ENCODE measurements around the gene FXR1. TPM values are rescaled to one million over a fixed set of nuclear protein-coding genes. Genes with fewer than 3 reads are reported as not detected.
"Not testable (repeated sequence)": the region's sequence is repeated elsewhere in the genome, so short reads cannot be mapped to it uniquely, and the experiment has no call there.

Gene FXR1
- total and polyA plus RNA-seq, 2 of the 4 experiments (the other 2 are of a cell fraction): 110 to 182 TPM

GRCh38 chr3:180990505-180990904 lies 78.0 kb downstream of the FXR1 start (continued):
- no peak for TF ChIP-seq USF2 (IDR thresholded peaks at IDR 0.05; ENCODE audit: low read depth, low read length)
- no peak for TF ChIP-seq MXI1 (IDR thresholded peaks at IDR 0.05; ENCODE audit: borderline replicate concordance, low read depth, low read length)

- CTCF ChIA-PET: no interaction called here
Observed at GRCh38 chr3:180996415-180996932, 84.0 kb downstream of the FXR1 start.

GRCh38 chr3:181002331-181002730 lies 89.9 kb downstream of the FXR1 start:
- H3K4me3 ChIP-seq (ENCODE audit: insufficient read depth, low read depth, low read length); CTCF ChIA-PET; H2AK9ac ChIP-seq (replicated peaks; ENCODE audit: low read depth, low read length, poor library complexity); H2BK15ac ChIP-seq (ENCODE audit: low read depth, low read length); H4K5ac ChIP-seq (ENCODE audit: low read depth, low read length); DNase-seq; POLR2A ChIA-PET (ENCODE audit: unreplicated experiment); H3K27ac ChIP-seq (ENCODE audit: insufficient read depth, low read length); H2BK5ac ChIP-seq (ENCODE audit: low read depth, low read length, poor library complexity, severe bottlenecking); H4K20me1 ChIP-seq (ENCODE audit: insufficient read depth, low read length); in situ Hi-C loops (cut with MboI; ENCODE audit: low sequenced_read_pairs); ATAC-seq (ENCODE audit: low read depth); H3K9me1 ChIP-seq (ENCODE audit: insufficient read depth, low read length); H4K91ac ChIP-seq (ENCODE audit: insufficient read depth, low read depth, low read length); H3K27me3 ChIP-seq (ENCODE audit: control insufficient read depth, insufficient read depth, low read length); H3K4me2 ChIP-seq (ENCODE audit: low read depth, low read length); H3K9ac ChIP-seq (ENCODE audit: low read depth, low read length); H2AFZ ChIP-seq (replicated peaks; ENCODE audit: low read length, poor library complexity); H2BK120ac ChIP-seq (ENCODE audit: low read depth, low read length); H3K18ac ChIP-seq (ENCODE audit: low read depth, low read length); BruUV-seq (replicated peaks); H3K23ac ChIP-seq (ENCODE audit: low read depth, low read length); H3K4me1 ChIP-seq (ENCODE audit: control insufficient read depth, insufficient read depth, low read length); H3K36me3 ChIP-seq (ENCODE audit: control insufficient read depth, insufficient read depth, low read length); H4K8ac ChIP-seq (ENCODE audit: low read depth in 2 of 2, low read length in 2 of 2); H3K4ac ChIP-seq (ENCODE audit: low read depth, low read length); H3K14ac ChIP-seq (replicated peaks; ENCODE audit: low read depth, low read length); H2AK5ac ChIP-seq (ENCODE audit: low read depth, low read length); H2BK20ac ChIP-seq (ENCODE audit: low read depth, low read length); H3K56ac ChIP-seq (ENCODE audit: extremely low read depth, insufficient read depth, low read length); H3K79me1 ChIP-seq (ENCODE audit: low read depth in 1 of 2, low read length in 2 of 2); H3K9me3 ChIP-seq (ENCODE audit: control insufficient read depth, insufficient read depth, low read length); dilution Hi-C loops (cut with HindIII; ENCODE audit: low sequenced_read_pairs, unreplicated experiment); intact Hi-C loops (cut with micrococcal nuclease): not testable (repeated sequence)
- no CpG with 5 or more reads among the region's 4 CpGs for WGBS, 2 experiments (ENCODE audit: extremely low coverage in 2 of 2, insufficient read length in 1 of 2)

More at GRCh38 chr3:180996415-180996932, 84.0 kb downstream of the FXR1 start:
- H4K91ac ChIP-seq (ENCODE audit: insufficient read depth, low read depth, low read length): no peak overlapping the region
- H3K9me1 ChIP-seq (ENCODE audit: insufficient read depth, low read length): no peaks in the 10 kb centered on the region
- no peak overlapping the region for H2BK15ac ChIP-seq (ENCODE audit: low read depth, low read length)
- H3K4me3 ChIP-seq (ENCODE audit: insufficient read depth, low read depth, low read length): no peak overlapping the region
- H3K9ac ChIP-seq (ENCODE audit: low read depth, low read length): no peak overlapping the region
- intact Hi-C loops (cut with micrococcal nuclease) (no loop called here), dilution Hi-C loops (cut with HindIII; ENCODE audit: low sequenced_read_pairs, unreplicated experiment) (no loop called here), in situ Hi-C loops (cut with MboI; ENCODE audit: low sequenced_read_pairs) (no loop called here)
- BruUV-seq (replicated peaks): no TSS peak
- no peak overlapping the region for H4K5ac ChIP-seq (ENCODE audit: low read depth, low read length)
- no peaks in the 10 kb centered on the region for H3K36me3 ChIP-seq (ENCODE audit: control insufficient read depth, insufficient read depth, low read length)
- no peak overlapping the region for H3K23ac ChIP-seq (ENCODE audit: low read depth, low read length)
- H2AFZ ChIP-seq (replicated peaks; ENCODE audit: low read length, poor library complexity): no peak overlapping the region
- no peak overlapping the region for H3K4me2 ChIP-seq (ENCODE audit: low read depth, low read length)
- no peak overlapping the region for H3K27ac ChIP-seq (ENCODE audit: insufficient read depth, low read length)
- H2BK20ac ChIP-seq (ENCODE audit: low read depth, low read length): no peak overlapping the region
- POLR2A ChIA-PET (ENCODE audit: unreplicated experiment): no interaction called here
- no peak overlapping the region for H3K4ac ChIP-seq (ENCODE audit: low read depth, low read length)
- H2BK120ac ChIP-seq (ENCODE audit: low read depth, low read length): no peak overlapping the region
- no peak overlapping the region for H2BK5ac ChIP-seq (ENCODE audit: low read depth, low read length, poor library complexity, severe bottlenecking)
- H2AK5ac ChIP-seq (ENCODE audit: low read depth, low read length): no peak overlapping the region
- H3K9me3 ChIP-seq (ENCODE audit: control insufficient read depth, insufficient read depth, low read length): no peaks in the 10 kb centered on the region
- no peak overlapping the region for H3K18ac ChIP-seq (ENCODE audit: low read depth, low read length)
- H3K14ac ChIP-seq (replicated peaks; ENCODE audit: low read depth, low read length): no peak overlapping the region
- no peak for TF ChIP-seq RFX5 (IDR thresholded peaks at IDR 0.05; ENCODE audit: low read depth, low read length)
- TF ChIP-seq NFE2L2 (IDR thresholded peaks at IDR 0.05; ENCODE audit: low read depth, low read length): no peak
- H3K79me1 ChIP-seq (ENCODE audit: low read depth in 1 of 2, low read length in 2 of 2): no peaks in the 10 kb centered on the region
- DNase-seq: no peak
- H3K4me1 ChIP-seq (ENCODE audit: control insufficient read depth, insufficient read depth, low read length): no peaks in the 10 kb centered on the region
- WGBS, 2 experiments (ENCODE audit: extremely low coverage in 2 of 2, insufficient read length in 1 of 2): no CpG with 5 or more reads among the region's 2 CpGs
- H3K27me3 ChIP-seq (ENCODE audit: control insufficient read depth, insufficient read depth, low read length): no peaks in the 10 kb centered on the region
- no peak overlapping the region for H2AK9ac ChIP-seq (replicated peaks; ENCODE audit: low read depth, low read length, poor library complexity)
- no peak for ATAC-seq (ENCODE audit: low read depth)
- H4K20me1 ChIP-seq (ENCODE audit: insufficient read depth, low read length): no peaks in the 10 kb centered on the region
- no peak overlapping the region for H4K8ac ChIP-seq (ENCODE audit: low read depth in 2 of 2, low read length in 2 of 2)
- no peak overlapping the region for H3K56ac ChIP-seq (ENCODE audit: extremely low read depth, insufficient read depth, low read length)
